ENCODE data around the gene PSME3. TPM values are rescaled to one million over a fixed set of nuclear protein-coding genes. Genes with fewer than 3 reads are reported as not detected.

The PSME3 gene
- polyA plus RNA-seq, 1 of the 3 experiments (the other 2 are of a cell fraction): 139 TPM

DNA sequence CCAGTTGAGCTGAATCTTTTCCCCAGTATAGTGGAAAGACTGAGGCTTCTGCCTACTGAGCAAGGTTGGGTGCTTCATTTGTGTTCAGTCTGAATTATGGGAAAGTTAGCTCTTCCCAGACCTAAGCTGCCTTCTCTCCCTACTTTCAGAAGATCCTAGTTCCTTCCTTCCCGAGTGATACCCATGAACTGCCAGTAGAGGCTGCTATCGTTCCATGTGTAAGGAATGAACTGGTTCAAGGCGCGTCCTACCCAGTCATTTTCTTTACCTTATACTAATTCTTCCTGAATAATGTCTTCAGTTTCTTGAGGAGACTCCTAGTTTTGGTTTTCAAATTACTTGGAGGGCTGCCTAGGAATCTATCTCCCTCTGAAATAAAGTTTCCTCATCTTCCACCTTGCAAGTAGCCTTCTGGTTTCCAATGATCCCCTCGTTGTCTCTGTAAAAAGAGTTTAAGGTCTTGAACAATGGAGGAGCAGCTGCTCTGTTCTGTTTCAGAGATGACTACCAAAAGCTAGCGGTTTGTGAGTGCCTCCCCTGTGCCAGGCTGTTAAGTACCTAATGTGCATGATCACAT lies 10.2 kb downstream of the PSME3 start:
- Histone ChIP-seq H3K27me3 (ENCODE audit: insufficient read depth) (no peaks in the 10 kb centered on the region), H3K79me2 (ENCODE audit: insufficient read depth) (no peaks in the 10 kb centered on the region; the same call in 1 of the 2 replicates), H3K4me3 (ENCODE audit: low read depth in 2 of 2, low read length in 1 of 2) (no peak overlapping the region; a peak in 1 of 4 replicates), H3K9me3 (no peaks in the 10 kb centered on the region), H3K9ac (no peak overlapping the region), H3F3A (replicated peaks; ENCODE audit: insufficient read depth) (peaks cover 19% of the 10 kb centered on the region), H3K9me2 (no peaks in the 10 kb centered on the region), H3K4me1 (ENCODE audit: control insufficient read depth in 1 of 2, insufficient read depth in 2 of 2, low read depth in 1 of 2, low read length in 1 of 2) (no peaks in the 10 kb centered on the region), H3K4me2 (no peak overlapping the region), H4K20me1 (ENCODE audit: insufficient read depth) (0 out of 2 replicates have a peak, but pooled peaks cover 10% of the 10 kb centered on the region), H3K27ac (ENCODE audit: low read depth in 2 of 2, low read length in 1 of 2) (no peak overlapping the region), H3K36me3 (replicated peaks in 1 of 2; ENCODE audit: control insufficient read depth in 1 of 2, insufficient read depth in 2 of 2, low read length in 1 of 2) (peaks cover 38 to 63% of the 10 kb centered on the region in 2 experiments), H2AFZ (ENCODE audit: low read depth) (no peak overlapping the region)
- TF ChIP-seq, protein P1, sequence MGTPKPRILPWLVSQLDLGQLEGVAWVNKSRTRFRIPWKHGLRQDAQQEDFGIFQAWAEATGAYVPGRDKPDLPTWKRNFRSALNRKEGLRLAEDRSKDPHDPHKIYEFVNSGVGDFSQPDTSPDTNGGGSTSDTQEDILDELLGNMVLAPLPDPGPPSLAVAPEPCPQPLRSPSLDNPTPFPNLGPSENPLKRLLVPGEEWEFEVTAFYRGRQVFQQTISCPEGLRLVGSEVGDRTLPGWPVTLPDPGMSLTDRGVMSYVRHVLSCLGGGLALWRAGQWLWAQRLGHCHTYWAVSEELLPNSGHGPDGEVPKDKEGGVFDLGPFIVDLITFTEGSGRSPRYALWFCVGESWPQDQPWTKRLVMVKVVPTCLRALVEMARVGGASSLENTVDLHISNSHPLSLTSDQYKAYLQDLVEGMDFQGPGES (IDR thresholded peaks at IDR 0.05; ENCODE audit: low read depth, low read length): no peak
- no peak for TF ChIP-seq POLR2AphosphoS5 (IDR thresholded peaks at IDR 0.05; ENCODE audit: low read depth, low read length)
- no peak for TF ChIP-seq RCOR1 (IDR thresholded peaks at IDR 0.05; ENCODE audit: low read length)
- TF ChIP-seq, protein P2, sequence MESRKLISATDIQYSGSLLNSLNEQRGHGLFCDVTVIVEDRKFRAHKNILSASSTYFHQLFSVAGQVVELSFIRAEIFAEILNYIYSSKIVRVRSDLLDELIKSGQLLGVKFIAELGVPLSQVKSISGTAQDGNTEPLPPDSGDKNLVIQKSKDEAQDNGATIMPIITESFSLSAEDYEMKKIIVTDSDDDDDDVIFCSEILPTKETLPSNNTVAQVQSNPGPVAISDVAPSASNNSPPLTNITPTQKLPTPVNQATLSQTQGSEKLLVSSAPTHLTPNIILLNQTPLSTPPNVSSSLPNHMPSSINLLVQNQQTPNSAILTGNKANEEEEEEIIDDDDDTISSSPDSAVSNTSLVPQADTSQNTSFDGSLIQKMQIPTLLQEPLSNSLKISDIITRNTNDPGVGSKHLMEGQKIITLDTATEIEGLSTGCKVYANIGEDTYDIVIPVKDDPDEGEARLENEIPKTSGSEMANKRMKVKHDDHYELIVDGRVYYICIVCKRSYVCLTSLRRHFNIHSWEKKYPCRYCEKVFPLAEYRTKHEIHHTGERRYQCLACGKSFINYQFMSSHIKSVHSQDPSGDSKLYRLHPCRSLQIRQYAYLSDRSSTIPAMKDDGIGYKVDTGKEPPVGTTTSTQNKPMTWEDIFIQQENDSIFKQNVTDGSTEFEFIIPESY (IDR thresholded peaks at IDR 0.05; ENCODE audit: borderline replicate concordance, low read depth): no peak
- TF ChIP-seq NRF1 (IDR thresholded peaks at IDR 0.05; ENCODE audit: low read depth, low read length): no peak
- TF ChIP-seq RAD21 (IDR thresholded peaks at IDR 0.05; ENCODE audit: low read length): peak; percentile 81
- TF ChIP-seq EP300 (IDR thresholded peaks at IDR 0.05; ENCODE audit: borderline replicate concordance in 1 of 2, low read depth in 1 of 2, low read length in 1 of 2): no peak
- TF ChIP-seq SMC3 (IDR thresholded peaks at IDR 0.05; ENCODE audit: low read depth, low read length): peak; percentile 63
- no peak for TF ChIP-seq CHD2 (IDR thresholded peaks at IDR 0.05; ENCODE audit: low read length, partially characterized antibody)
- no peak for TF ChIP-seq NFIC (IDR thresholded peaks at IDR 0.05; ENCODE audit: borderline replicate concordance)
- TF ChIP-seq TCF12 (IDR thresholded peaks at IDR 0.05): no peak
- TF ChIP-seq, protein P3, sequence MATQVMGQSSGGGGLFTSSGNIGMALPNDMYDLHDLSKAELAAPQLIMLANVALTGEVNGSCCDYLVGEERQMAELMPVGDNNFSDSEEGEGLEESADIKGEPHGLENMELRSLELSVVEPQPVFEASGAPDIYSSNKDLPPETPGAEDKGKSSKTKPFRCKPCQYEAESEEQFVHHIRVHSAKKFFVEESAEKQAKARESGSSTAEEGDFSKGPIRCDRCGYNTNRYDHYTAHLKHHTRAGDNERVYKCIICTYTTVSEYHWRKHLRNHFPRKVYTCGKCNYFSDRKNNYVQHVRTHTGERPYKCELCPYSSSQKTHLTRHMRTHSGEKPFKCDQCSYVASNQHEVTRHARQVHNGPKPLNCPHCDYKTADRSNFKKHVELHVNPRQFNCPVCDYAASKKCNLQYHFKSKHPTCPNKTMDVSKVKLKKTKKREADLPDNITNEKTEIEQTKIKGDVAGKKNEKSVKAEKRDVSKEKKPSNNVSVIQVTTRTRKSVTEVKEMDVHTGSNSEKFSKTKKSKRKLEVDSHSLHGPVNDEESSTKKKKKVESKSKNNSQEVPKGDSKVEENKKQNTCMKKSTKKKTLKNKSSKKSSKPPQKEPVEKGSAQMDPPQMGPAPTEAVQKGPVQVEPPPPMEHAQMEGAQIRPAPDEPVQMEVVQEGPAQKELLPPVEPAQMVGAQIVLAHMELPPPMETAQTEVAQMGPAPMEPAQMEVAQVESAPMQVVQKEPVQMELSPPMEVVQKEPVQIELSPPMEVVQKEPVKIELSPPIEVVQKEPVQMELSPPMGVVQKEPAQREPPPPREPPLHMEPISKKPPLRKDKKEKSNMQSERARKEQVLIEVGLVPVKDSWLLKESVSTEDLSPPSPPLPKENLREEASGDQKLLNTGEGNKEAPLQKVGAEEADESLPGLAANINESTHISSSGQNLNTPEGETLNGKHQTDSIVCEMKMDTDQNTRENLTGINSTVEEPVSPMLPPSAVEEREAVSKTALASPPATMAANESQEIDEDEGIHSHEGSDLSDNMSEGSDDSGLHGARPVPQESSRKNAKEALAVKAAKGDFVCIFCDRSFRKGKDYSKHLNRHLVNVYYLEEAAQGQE (IDR thresholded peaks at IDR 0.05; ENCODE audit: low read depth, low read length): no peak
- TF ChIP-seq, protein P4, sequence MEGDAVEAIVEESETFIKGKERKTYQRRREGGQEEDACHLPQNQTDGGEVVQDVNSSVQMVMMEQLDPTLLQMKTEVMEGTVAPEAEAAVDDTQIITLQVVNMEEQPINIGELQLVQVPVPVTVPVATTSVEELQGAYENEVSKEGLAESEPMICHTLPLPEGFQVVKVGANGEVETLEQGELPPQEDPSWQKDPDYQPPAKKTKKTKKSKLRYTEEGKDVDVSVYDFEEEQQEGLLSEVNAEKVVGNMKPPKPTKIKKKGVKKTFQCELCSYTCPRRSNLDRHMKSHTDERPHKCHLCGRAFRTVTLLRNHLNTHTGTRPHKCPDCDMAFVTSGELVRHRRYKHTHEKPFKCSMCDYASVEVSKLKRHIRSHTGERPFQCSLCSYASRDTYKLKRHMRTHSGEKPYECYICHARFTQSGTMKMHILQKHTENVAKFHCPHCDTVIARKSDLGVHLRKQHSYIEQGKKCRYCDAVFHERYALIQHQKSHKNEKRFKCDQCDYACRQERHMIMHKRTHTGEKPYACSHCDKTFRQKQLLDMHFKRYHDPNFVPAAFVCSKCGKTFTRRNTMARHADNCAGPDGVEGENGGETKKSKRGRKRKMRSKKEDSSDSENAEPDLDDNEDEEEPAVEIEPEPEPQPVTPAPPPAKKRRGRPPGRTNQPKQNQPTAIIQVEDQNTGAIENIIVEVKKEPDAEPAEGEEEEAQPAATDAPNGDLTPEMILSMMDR (IDR thresholded peaks at IDR 0.05): peak; percentile 92
- TF ChIP-seq, protein P5, sequence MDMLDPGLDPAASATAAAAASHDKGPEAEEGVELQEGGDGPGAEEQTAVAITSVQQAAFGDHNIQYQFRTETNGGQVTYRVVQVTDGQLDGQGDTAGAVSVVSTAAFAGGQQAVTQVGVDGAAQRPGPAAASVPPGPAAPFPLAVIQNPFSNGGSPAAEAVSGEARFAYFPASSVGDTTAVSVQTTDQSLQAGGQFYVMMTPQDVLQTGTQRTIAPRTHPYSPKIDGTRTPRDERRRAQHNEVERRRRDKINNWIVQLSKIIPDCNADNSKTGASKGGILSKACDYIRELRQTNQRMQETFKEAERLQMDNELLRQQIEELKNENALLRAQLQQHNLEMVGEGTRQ (IDR thresholded peaks at IDR 0.05; ENCODE audit: borderline replicate concordance, low read depth, low read length): no peak
- no peak for TF ChIP-seq RFX5 (IDR thresholded peaks at IDR 0.05; ENCODE audit: low read length)
- no peak for TF ChIP-seq FOSL2 (IDR thresholded peaks at IDR 0.05; ENCODE audit: borderline replicate concordance, low read depth)
- ChIA-PET POLR2A (interaction anchor here (1.0 kb wide), 1 partner anchor 155 kb away, joined by 3 read pairs; the partner anchor contains the start of gene RPL27), CTCF (interaction anchor here (0.5 to 4.7 kb wide), 29 partner anchors 9 to 491 kb away, joined by 3 to 34 read pairs (median 3); partner anchors contain the start of genes BECN1 and RPL27)
- WGBS (ENCODE audit: low lambda C conversion rate): 59% methylated on average over 6 of the region's 6 CpGs
- DNase-seq: peak; percentile 80
